PFSK-1 (cell line): ENCODE data around the gene GALNT10.

Experiments
- FOXP2 ChIP-seq: optimal IDR thresholded peaks from 2 replicates; pipeline ENCODE3; 2011; ENCODE audit warnings: borderline replicate concordance, control low read depth, inconsistent platforms; ENCODE audit not compliant: insufficient read depth; ENCODE audit errors: extremely low read length, extremely low read depth
- POLR2AphosphoS5 ChIP-seq: IDR thresholded peaks from 2 replicates; pipeline ENCODE4 v1.6.1; 2012; ENCODE audit warnings: low read depth, mild to moderate bottlenecking, control low read depth, low read length, moderate library complexity
- SIN3A ChIP-seq: IDR thresholded peaks from 2 replicates; pipeline ENCODE4 v1.6.1; 2012; ENCODE audit warnings: mild to moderate bottlenecking, low read length, moderate library complexity, borderline replicate concordance; ENCODE audit not compliant: insufficient read depth
- TAF1 ChIP-seq: IDR thresholded peaks from 2 replicates; pipeline ENCODE4 v1.6.1; 2012; ENCODE audit warnings: low read length, control low read depth, borderline replicate concordance; ENCODE audit not compliant: insufficient read depth
- TF ChIP-seq, protein P1 (sequence below), 2 experiments: IDR thresholded peaks; 2 replicates each; pipeline versions ENCODE4 v1.6.1 to v1.8.0; 2011 to 2012; ENCODE audit warnings: low read depth in 2 of 2, low read length in 2 of 2, control low read depth in 1 of 2, inconsistent platforms in 1 of 2, mild to moderate bottlenecking in 1 of 2, moderate library complexity in 1 of 2; ENCODE audit not compliant: insufficient read depth in 1 of 2

Gene GALNT10

DNA sequence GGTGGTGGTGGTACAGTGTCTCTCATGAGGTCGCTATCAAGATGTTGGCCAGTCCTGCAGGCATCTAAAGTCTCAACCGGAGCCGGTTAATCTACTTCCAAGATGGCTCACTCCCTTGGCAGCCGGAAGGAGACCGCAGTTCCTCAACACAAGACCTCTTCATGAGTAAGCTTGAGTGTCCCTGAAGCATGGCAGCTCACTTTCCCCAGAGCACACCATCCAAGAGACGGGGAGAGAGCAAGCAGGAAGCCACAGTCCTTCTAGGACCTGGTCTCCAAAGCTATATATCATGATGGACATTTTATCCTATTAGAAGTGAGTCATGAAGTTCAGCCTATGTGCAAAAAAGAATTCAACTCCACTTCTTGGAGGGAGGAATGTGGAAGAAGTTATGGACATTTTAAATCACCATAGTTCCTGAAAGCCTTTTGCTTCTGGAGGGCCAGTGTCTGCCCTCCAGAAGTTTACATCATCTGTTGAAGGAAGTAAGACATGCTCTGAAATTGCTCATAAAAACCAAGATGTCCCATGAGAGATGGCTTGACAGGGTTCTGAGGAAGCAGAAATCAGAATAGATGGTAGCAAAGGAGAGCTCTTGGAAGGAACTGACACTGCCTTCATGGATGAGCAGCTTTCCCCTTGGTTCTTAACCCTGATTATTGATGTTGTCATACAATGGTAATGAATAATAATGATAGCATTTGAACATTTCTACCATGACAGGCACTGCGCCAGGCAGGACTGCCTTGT lies 21.3 kb downstream of the GALNT10 start:
- TF ChIP-seq FOXP2 (no peak), TAF1 (no peak), SIN3A (no peak), POLR2AphosphoS5 (no peak)
- TF ChIP-seq, protein P1, sequence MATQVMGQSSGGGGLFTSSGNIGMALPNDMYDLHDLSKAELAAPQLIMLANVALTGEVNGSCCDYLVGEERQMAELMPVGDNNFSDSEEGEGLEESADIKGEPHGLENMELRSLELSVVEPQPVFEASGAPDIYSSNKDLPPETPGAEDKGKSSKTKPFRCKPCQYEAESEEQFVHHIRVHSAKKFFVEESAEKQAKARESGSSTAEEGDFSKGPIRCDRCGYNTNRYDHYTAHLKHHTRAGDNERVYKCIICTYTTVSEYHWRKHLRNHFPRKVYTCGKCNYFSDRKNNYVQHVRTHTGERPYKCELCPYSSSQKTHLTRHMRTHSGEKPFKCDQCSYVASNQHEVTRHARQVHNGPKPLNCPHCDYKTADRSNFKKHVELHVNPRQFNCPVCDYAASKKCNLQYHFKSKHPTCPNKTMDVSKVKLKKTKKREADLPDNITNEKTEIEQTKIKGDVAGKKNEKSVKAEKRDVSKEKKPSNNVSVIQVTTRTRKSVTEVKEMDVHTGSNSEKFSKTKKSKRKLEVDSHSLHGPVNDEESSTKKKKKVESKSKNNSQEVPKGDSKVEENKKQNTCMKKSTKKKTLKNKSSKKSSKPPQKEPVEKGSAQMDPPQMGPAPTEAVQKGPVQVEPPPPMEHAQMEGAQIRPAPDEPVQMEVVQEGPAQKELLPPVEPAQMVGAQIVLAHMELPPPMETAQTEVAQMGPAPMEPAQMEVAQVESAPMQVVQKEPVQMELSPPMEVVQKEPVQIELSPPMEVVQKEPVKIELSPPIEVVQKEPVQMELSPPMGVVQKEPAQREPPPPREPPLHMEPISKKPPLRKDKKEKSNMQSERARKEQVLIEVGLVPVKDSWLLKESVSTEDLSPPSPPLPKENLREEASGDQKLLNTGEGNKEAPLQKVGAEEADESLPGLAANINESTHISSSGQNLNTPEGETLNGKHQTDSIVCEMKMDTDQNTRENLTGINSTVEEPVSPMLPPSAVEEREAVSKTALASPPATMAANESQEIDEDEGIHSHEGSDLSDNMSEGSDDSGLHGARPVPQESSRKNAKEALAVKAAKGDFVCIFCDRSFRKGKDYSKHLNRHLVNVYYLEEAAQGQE (IDR thresholded peaks at IDR 0.05; ENCODE audit: insufficient read depth in 1 of 2, low read depth in 2 of 2, low read length in 2 of 2), result no peak

DNA sequence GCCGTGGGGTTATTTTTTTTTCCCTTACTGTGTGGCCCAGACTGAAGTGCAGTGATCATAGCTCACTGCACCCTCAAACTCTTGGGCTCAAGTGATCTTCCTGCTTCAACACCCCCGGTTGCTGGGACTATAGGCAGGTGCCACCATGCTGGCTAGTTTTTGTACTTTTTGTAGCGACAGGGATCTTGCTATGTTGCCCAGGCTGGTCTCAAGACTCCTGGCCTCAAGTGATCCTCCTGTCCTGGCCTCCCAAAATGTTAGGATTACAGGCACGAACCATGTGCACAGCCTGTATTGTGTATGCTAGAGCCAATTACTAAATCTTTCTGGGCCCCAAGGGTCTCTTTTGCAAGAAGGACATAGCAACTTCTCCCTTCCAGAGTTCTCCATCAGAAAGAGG lies 23.1 kb downstream of the GALNT10 start:
- TF ChIP-seq POLR2AphosphoS5 (no peak), TAF1 (no peak), SIN3A (no peak), FOXP2 (no peak)
- TF ChIP-seq, protein P1 (IDR thresholded peaks at IDR 0.05; ENCODE audit: insufficient read depth in 1 of 2, low read depth in 2 of 2, low read length in 2 of 2), result no peak

DNA sequence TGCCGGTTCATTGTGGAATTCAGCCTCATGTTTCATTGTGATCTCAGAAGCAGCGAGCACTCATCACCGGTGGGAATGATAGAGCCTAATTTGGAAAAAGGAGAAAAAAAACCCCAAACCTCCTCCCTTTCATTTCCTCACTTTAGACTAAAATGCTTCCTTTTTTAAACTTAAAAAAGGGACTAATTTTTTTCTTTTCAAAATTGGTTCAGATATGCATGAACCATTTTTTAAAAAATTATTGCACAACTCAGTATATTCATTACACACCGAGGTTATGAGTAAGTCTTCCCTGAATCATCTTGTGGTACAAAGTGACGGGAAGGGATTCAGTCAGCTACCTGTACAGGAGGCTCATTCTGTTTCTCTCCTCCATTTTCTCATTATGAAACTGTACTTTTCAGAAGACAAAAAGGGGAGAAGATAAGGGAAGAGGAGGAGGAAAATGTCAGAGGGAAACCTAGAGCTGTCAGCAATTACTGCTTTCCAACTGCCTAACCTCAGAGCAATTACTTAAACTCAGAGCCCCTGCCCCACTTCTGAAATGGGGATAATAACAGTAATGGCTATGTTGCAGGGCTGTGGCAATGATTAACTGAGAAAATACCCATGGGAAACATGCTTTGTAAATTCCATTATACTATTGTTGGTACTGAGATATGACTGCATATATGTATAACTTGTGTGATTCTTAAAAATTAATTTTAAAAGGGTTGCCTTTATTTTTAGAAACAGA lies 24.0 kb downstream of the GALNT10 start:
- TF ChIP-seq TAF1, result no peak
- TF ChIP-seq, protein P1 (IDR thresholded peaks at IDR 0.05; ENCODE audit: insufficient read depth in 1 of 2, low read depth in 2 of 2, low read length in 2 of 2), result no peak
- no peak for TF ChIP-seq SIN3A
- TF ChIP-seq FOXP2, result no peak
- no peak for TF ChIP-seq POLR2AphosphoS5

DNA sequence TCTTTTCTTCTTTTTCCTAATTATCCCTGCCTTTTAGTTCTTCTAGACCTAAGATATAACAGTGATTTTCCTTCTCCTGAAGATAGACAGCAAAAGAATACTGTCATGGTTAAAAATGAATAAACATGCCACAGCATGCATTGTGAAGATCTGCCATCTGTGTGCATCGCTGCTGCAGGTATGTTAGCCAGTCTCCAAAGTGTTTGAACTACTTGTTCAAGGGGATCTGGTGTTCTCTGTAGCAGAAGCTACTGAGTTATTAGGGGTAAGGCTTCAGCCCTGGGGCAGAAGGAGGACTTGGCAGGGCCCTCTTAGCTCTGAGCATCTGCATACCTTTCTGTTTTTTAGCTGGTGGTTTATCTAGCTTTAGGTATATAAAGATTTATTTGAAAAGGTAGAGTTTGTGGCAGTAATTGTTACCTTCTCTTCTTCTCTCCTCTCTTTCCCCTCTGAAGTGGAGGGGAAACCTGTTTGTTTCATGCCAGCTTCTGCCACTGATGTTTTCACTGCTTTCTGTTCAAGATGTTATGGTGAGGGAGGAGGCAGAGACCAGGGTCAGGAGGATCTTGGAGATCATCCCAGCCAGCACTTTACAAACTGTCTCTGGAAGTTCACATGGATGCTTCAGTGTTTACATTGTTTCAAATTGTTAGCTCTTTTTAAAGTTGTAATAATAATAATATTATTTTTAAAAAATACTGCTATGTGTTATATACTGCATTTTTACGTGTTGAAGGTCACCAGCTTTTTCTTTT lies 25.2 kb downstream of the GALNT10 start:
- TF ChIP-seq POLR2AphosphoS5 (no peak), FOXP2 (no peak), TAF1 (no peak), SIN3A (no peak)
- TF ChIP-seq, protein P1 (IDR thresholded peaks at IDR 0.05; ENCODE audit: insufficient read depth in 1 of 2, low read depth in 2 of 2, low read length in 2 of 2), result no peak
